HCT116 (cell line): ENCODE measurements around the gene SPPL2C. TPM values are rescaled to one million over a fixed set of nuclear protein-coding genes. Genes with fewer than 3 reads are reported as not detected.

Experiments used
- ATAC-seq: fragments of 200-7000 bp; cut with Tn5 transposase; 2 replicates; pipeline ENCODE4 v1.9.1; 2020; ENCODE audit warnings: mild to moderate bottlenecking, moderate library complexity
- BruUV-seq: library from RNA; stranded (reverse); fragments of 400-500 nt; replicated peaks from 2 replicates; lab custom pipeline; 2021; lab: Mats Ljungman, UMichigan
- CTCF ChIA-PET: fragments of 300-600 bp; sonication (Branson Sonifier 250); formaldehyde crosslinking; loops from one replicate; lab custom pipeline; 2021; ENCODE audit warnings: antibody characterized with exemption; lab: Charles Lee
- POLR2A ChIA-PET: fragments of 300-600, 350-600 bp; sonication (Branson Sonifier 250); formaldehyde crosslinking; loops from one replicate; lab custom pipeline; 2021; ENCODE audit warnings: antibody characterized with exemption; lab: Charles Lee
- RAD21 ChIA-PET, 2 experiments: fragments of 300-600 bp; sonication (Branson Sonifier 250); formaldehyde crosslinking; loops; one replicate each; lab custom pipeline; 2023; ENCODE audit warnings: low total read pairs in 2 of 2; ENCODE audit not compliant: uncharacterized antibody in 2 of 2, unreplicated experiment in 2 of 2, low non-redundant PET in 1 of 2; lab: Charles Lee
- DNase-seq: peaks from one replicate; pipeline ENCODE4 v3.0.0-alpha.2; 2010; ENCODE audit warnings: low read depth, low spot score
- H2AFZ ChIP-seq: fragments of 200-600 bp; shearing (Covaris generic), sonication (generic); 2 replicates; pipeline ENCODE4 v1.6.1; 2017; ENCODE audit warnings: low read depth, mixed run types, mixed read lengths, antibody characterized with exemption, low read length; ENCODE audit not compliant: poor library complexity, severe bottlenecking
- H3K27ac ChIP-seq: 2 replicates; pipeline ENCODE4 v1.5.1; 2012; ENCODE audit warnings: low read depth, low read length
- H3K27me3 ChIP-seq: fragments of 200-600 bp; sonication (generic); 2 replicates; pipeline ENCODE4 v1.6.1; 2016; ENCODE audit warnings: mixed run types, low read length, mixed read lengths; ENCODE audit not compliant: insufficient read depth
- H3K36me3 ChIP-seq, 2 experiments: fragments of 200-500 bp in 1 of 2; fragments of 200-600 bp in 1 of 2; sonication (Bioruptor generic) in 1 of 2; sonication (generic) in 1 of 2; 2 replicates each; pipeline versions ENCODE4 v1.5.1 to v1.6.1; 2014 to 2016; ENCODE audit warnings: low read length in 2 of 2, inconsistent platforms in 1 of 2, mixed read lengths in 1 of 2, mixed run types in 1 of 2; ENCODE audit not compliant: insufficient read depth in 2 of 2, control insufficient read depth in 1 of 2
- H3K4me1 ChIP-seq, 2 experiments: fragments of 200-600 bp in 1 of 2; sonication (generic) in 1 of 2; 2 replicates each; pipeline versions ENCODE4 v1.5.1 to v1.6.1; 2012 to 2017; ENCODE audit warnings: low read length in 2 of 2, inconsistent platforms in 1 of 2, mild to moderate bottlenecking in 1 of 2, mixed read lengths in 1 of 2, mixed run types in 1 of 2, moderate library complexity in 1 of 2; ENCODE audit not compliant: insufficient read depth in 2 of 2, control insufficient read depth in 1 of 2
- H3K4me2 ChIP-seq: fragments of 200-600 bp; sonication (generic); 2 replicates; pipeline ENCODE4 v1.6.1; 2017; ENCODE audit warnings: mixed run types, low read length, mixed read lengths
- H3K4me3 ChIP-seq, 2 experiments: fragments of 200-600 bp in 1 of 2; sonication (generic) in 1 of 2; replicated peaks in 1 of 2; 2 replicates each; pipeline ENCODE4 v1.5.1; 2011 to 2016; ENCODE audit warnings: low read length in 2 of 2, control low read depth in 1 of 2, low read depth in 1 of 2, mild to moderate bottlenecking in 1 of 2, mixed read lengths in 1 of 2, mixed run types in 1 of 2
- H3K79me2 ChIP-seq: fragments of 200-600 bp; sonication (generic); 2 replicates; pipeline ENCODE4 v1.6.1; 2017; ENCODE audit warnings: mild to moderate bottlenecking, mixed run types, low read length, moderate library complexity, mixed read lengths; ENCODE audit not compliant: insufficient read depth
- H3K9ac ChIP-seq: fragments of 200-600 bp; sonication (generic); 2 replicates; pipeline ENCODE4 v1.6.1; 2016; ENCODE audit warnings: low read length, mixed read lengths
- H3K9me2 ChIP-seq: fragments of 200-600 bp; sonication (generic), shearing (Covaris generic); 2 replicates; pipeline ENCODE4 v1.6.1; 2017; ENCODE audit warnings: mixed run types, mild to moderate bottlenecking, moderate library complexity; ENCODE audit not compliant: insufficient read depth
- H3K9me3 ChIP-seq, 2 experiments: fragments of 200-500 bp in 1 of 2; fragments of 200-600 bp in 1 of 2; sonication (Bioruptor generic) in 1 of 2; sonication (generic) in 1 of 2; 2 replicates each; pipeline ENCODE4 v1.6.1; 2014 to 2017; ENCODE audit warnings: low read length in 2 of 2, mixed read lengths in 2 of 2, inconsistent platforms in 1 of 2, low read depth in 1 of 2, mild to moderate bottlenecking in 1 of 2, mixed run types in 1 of 2, moderate library complexity in 1 of 2; ENCODE audit not compliant: control insufficient read depth in 1 of 2, insufficient read depth in 1 of 2
- H4K20me1 ChIP-seq: fragments of 200-600 bp; sonication (generic), shearing (Covaris generic); 2 replicates; pipeline ENCODE4 v1.6.1; 2017; ENCODE audit warnings: mixed run types, mild to moderate bottlenecking, moderate library complexity; ENCODE audit not compliant: insufficient read depth
- CBX3 ChIP-seq: IDR thresholded peaks from 2 replicates; pipeline ENCODE4 v1.6.1; 2012; ENCODE audit warnings: low read depth
- REST ChIP-seq: IDR thresholded peaks from 2 replicates; pipeline ENCODE4 v1.6.1; 2012; ENCODE audit warnings: low read depth
- SIN3A ChIP-seq: IDR thresholded peaks from 2 replicates; pipeline ENCODE4 v1.6.1; 2012; ENCODE audit warnings: low read depth
- ZFX ChIP-seq: fragments of 450-650 bp; IDR thresholded peaks from 2 replicates; pipeline ENCODE4 v1.6.1; 2017
- intact Hi-C: fragments of 100-400 bp; cut with micrococcal nuclease; formaldehyde crosslinking; loops from 2 replicates; pipeline ENCODE4 v1.10.0; 2022
- total RNA-seq: library from RNA; stranded (reverse); gene quantifications from one replicate; pipeline ENCODE4 v1.2.1, GENCODE V29; 2021; ENCODE audit not compliant: unreplicated experiment
- TF ChIP-seq, protein P1 (sequence below): IDR thresholded peaks from 2 replicates; pipeline ENCODE4 v1.6.1; 2012

Gene SPPL2C
- total RNA-seq, 1 experiment from 2014 or later = not detected

- Histone ChIP-seq H3K79me2 (no peaks in the 10 kb centered on the region), H3K4me2 (no peak overlapping the region), H3K27ac (no peak overlapping the region), H3K9me2 (no peaks in the 10 kb centered on the region), H3K27me3 (peaks cover 19% of the 10 kb centered on the region), H3K4me1 (no peaks in the 10 kb centered on the region), H3K36me3 (no peaks in the 10 kb centered on the region), H3K9ac (no peak overlapping the region), H3K4me3 (no peak overlapping the region), H4K20me1 (no peaks in the 10 kb centered on the region), H3K9me3 (no peaks in the 10 kb centered on the region), H2AFZ (no peak overlapping the region)
- CTCF ChIA-PET = interaction anchor here (1.3 kb wide), 1 partner anchor 218 kb away, joined by 4 read pairs; no protein-coding TSS in a partner anchor
- BruUV-seq = no TSS peak
- DNase-seq (no peak), ATAC-seq (peak; percentile 52)
- intact Hi-C loops = loop anchor here (10.0 kb wide), 1 partner anchor 643 kb away; no protein-coding TSS in a partner anchor
- RAD21 ChIA-PET = no interaction called here
- POLR2A ChIA-PET = no interaction called here
- 0 out of 2 replicates have a peak, but pooled peaks have one; percentile 25 for TF ChIP-seq SIN3A
- peak; percentile 35; the same call in 1 of the 2 replicates for TF ChIP-seq CBX3
- TF ChIP-seq, protein P1, sequence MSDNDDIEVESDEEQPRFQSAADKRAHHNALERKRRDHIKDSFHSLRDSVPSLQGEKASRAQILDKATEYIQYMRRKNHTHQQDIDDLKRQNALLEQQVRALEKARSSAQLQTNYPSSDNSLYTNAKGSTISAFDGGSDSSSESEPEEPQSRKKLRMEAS = peak; percentile 23; the same call in 1 of the 2 replicates
- peak; percentile 99 for TF ChIP-seq REST
- TF ChIP-seq ZFX = no peak
Measured at GRCh38 chr17:45857977-45858708, 13.5 kb downstream of the SPPL2C start.
